H1 (cell line): ENCODE data around the gene WDFY3. TPM values are rescaled to one million over a fixed set of nuclear protein-coding genes. Genes with fewer than 3 reads are reported as not detected.

Experiments
- CTCF ChIA-PET: fragments of 300-600 bp; sonication (Branson Sonifier 250); formaldehyde crosslinking; loops from one replicate; lab custom pipeline; 2021; ENCODE audit not compliant: partially characterized antibody; lab: Charles Lee
- POLR2A ChIA-PET: fragments of 300-600 bp; sonication (Branson Sonifier 250); formaldehyde crosslinking; loops from one replicate; lab custom pipeline; 2021; ENCODE audit warnings: inconsistent platforms; ENCODE audit not compliant: partially characterized antibody; lab: Charles Lee
- DNase-seq, 2 experiments: peaks; one replicate each; pipeline versions ENCODE4 v3.0.0 to v3.0.0-alpha.2; 2010 to 2022; ENCODE audit warnings: low spot score in 2 of 2, low read depth in 1 of 2, mixed read lengths in 1 of 2
- FAIRE-seq: peaks from 2 replicates; lab custom pipeline; 2011; peaks lifted over from hg19 to GRCh38; lab: Jason Lieb, UNC
- H2AFZ ChIP-seq: 2 replicates; pipeline ENCODE4 v1.8.1; 2012; ENCODE audit warnings: low read length, inconsistent platforms
- H2AK5ac ChIP-seq: 2 replicates; pipeline ENCODE4 v1.6.1; 2013; ENCODE audit warnings: low read depth, low read length
- H2BK120ac ChIP-seq: replicated peaks from 2 replicates; pipeline ENCODE3; 2013; ENCODE audit warnings: low read depth, low read length, inconsistent platforms
- H2BK12ac ChIP-seq: 2 replicates; pipeline ENCODE4 v1.6.1; 2013; ENCODE audit warnings: low read depth, low read length
- H2BK15ac ChIP-seq: 2 replicates; pipeline ENCODE4 v1.6.1; 2013; ENCODE audit warnings: low read length
- H2BK20ac ChIP-seq: 2 replicates; pipeline ENCODE4 v1.6.1; 2013; ENCODE audit warnings: low read length
- H2BK5ac ChIP-seq: 2 replicates; pipeline ENCODE4 v1.6.1; 2013; ENCODE audit warnings: low read depth, low read length
- H3K14ac ChIP-seq: 2 replicates; pipeline ENCODE4 v1.6.1; 2013; ENCODE audit warnings: inconsistent platforms; ENCODE audit not compliant: insufficient read length
- H3K18ac ChIP-seq: 2 replicates; pipeline ENCODE4 v1.6.1; 2013; ENCODE audit warnings: low read length; ENCODE audit errors: extremely low read depth
- H3K23ac ChIP-seq: 2 replicates; pipeline ENCODE4 v1.6.1; 2013; ENCODE audit warnings: inconsistent platforms; ENCODE audit not compliant: insufficient read length
- H3K23me2 ChIP-seq: 2 replicates; pipeline ENCODE4 v1.6.1; 2013; ENCODE audit warnings: low read depth, low read length
- H3K27ac ChIP-seq: 2 replicates; pipeline ENCODE4 v1.6.1; 2011; ENCODE audit warnings: low read depth, low read length, inconsistent platforms
- H3K27me3 ChIP-seq, 4 experiments: replicated peaks in 1 of 4; 1 replicate in 1 of 4; 2 replicates in 3 of 4; pipeline versions ENCODE4 v1.6.1 to v1.8.1; 2011 to 2013; ENCODE audit warnings: low read length in 3 of 4, mild to moderate bottlenecking in 3 of 4, inconsistent platforms in 2 of 4, mixed read lengths in 2 of 4, moderate library complexity in 1 of 4; ENCODE audit not compliant: control insufficient read depth in 3 of 4, insufficient read depth in 3 of 4; ENCODE audit errors: extremely low read depth in 1 of 4
- H3K36me3 ChIP-seq, 4 experiments: 2 replicates each; pipeline versions ENCODE4 v1.6.1 to v1.8.1; 2011 to 2013; ENCODE audit warnings: mild to moderate bottlenecking in 4 of 4, low read length in 3 of 4, moderate library complexity in 2 of 4, control low read depth in 1 of 4, inconsistent platforms in 1 of 4; ENCODE audit not compliant: insufficient read depth in 4 of 4, control insufficient read depth in 2 of 4
- H3K4ac ChIP-seq: replicated peaks from 2 replicates; pipeline ENCODE3; 2013; ENCODE audit warnings: low read length, low read depth, mixed read lengths, inconsistent platforms; ENCODE audit not compliant: insufficient read length
- H3K4me1 ChIP-seq, 4 experiments: replicated peaks in 1 of 4; 1 replicate in 1 of 4; 2 replicates in 3 of 4; pipeline versions ENCODE4 v1.6.1 to v1.8.1; 2011 to 2013; ENCODE audit warnings: low read length in 3 of 4, inconsistent platforms in 2 of 4, mixed read lengths in 1 of 4; ENCODE audit not compliant: insufficient read depth in 4 of 4, control insufficient read depth in 3 of 4
- H3K4me2 ChIP-seq, 2 experiments: 2 replicates each; pipeline versions ENCODE4 v1.6.1 to v1.8.1; 2011 to 2013; ENCODE audit warnings: low read depth in 2 of 2, low read length in 2 of 2, control low read depth in 1 of 2, inconsistent platforms in 1 of 2, mild to moderate bottlenecking in 1 of 2; ENCODE audit not compliant: insufficient read depth in 1 of 2
- H3K4me3 ChIP-seq, 4 experiments: fragments of 200-600, 300-600 bp in 1 of 4; sonication (generic), shearing (Covaris generic), sonication (Bioruptor Twin) in 1 of 4; 2 replicates each; pipeline versions ENCODE4 v1.5.1 to v1.8.1; 2011 to 2016; ENCODE audit warnings: low read length in 4 of 4, low read depth in 3 of 4, control low read depth in 2 of 4, inconsistent platforms in 2 of 4, mild to moderate bottlenecking in 2 of 4, mixed read lengths in 1 of 4, moderate library complexity in 1 of 4; ENCODE audit not compliant: insufficient read depth in 2 of 4; ENCODE audit errors: extremely low read depth in 1 of 4
- H3K56ac ChIP-seq: replicated peaks from 2 replicates; pipeline ENCODE3; 2013; ENCODE audit warnings: low read depth, mild to moderate bottlenecking, mixed read lengths, low read length, inconsistent platforms; ENCODE audit not compliant: insufficient read length
- H3K79me1 ChIP-seq: 2 replicates; pipeline ENCODE4 v1.6.1; 2013; ENCODE audit warnings: low read depth, low read length, control low read depth
- H3K79me2 ChIP-seq, 2 experiments: 2 replicates each; pipeline versions ENCODE4 v1.6.1 to v1.8.1; 2012 to 2013; ENCODE audit warnings: low read length in 2 of 2, mild to moderate bottlenecking in 2 of 2, inconsistent platforms in 1 of 2; ENCODE audit not compliant: insufficient read depth in 2 of 2, control insufficient read depth in 1 of 2
- H3K9ac ChIP-seq, 4 experiments: replicated peaks in 1 of 4; 1 replicate in 1 of 4; 2 replicates in 3 of 4; pipeline versions ENCODE4 v1.6.1 to v1.8.1; 2011 to 2013; ENCODE audit warnings: low read depth in 3 of 4, low read length in 3 of 4, control low read depth in 2 of 4, mild to moderate bottlenecking in 2 of 4, moderate library complexity in 2 of 4, inconsistent platforms in 1 of 4; ENCODE audit errors: extremely low read depth in 1 of 4
- H3K9me3 ChIP-seq, 2 experiments: 2 replicates each; pipeline versions ENCODE4 v1.6.1 to v1.8.1; 2012 to 2013; ENCODE audit warnings: mild to moderate bottlenecking in 2 of 2, moderate library complexity in 2 of 2, control low read depth in 1 of 2, inconsistent platforms in 1 of 2, low read depth in 1 of 2, low read length in 1 of 2, mixed read lengths in 1 of 2; ENCODE audit not compliant: insufficient read depth in 2 of 2
- H4K20me1 ChIP-seq, 2 experiments: replicated peaks in 1 of 2; 2 replicates each; pipeline versions ENCODE3 to v1.8.1; 2011 to 2013; ENCODE audit warnings: inconsistent platforms in 2 of 2, low read length in 2 of 2, mild to moderate bottlenecking in 1 of 2; ENCODE audit not compliant: insufficient read depth in 2 of 2, control insufficient read depth in 1 of 2
- H4K5ac ChIP-seq: 2 replicates; pipeline ENCODE4 v1.6.1; 2013; ENCODE audit warnings: low read length, low read depth, mixed read lengths, inconsistent platforms; ENCODE audit not compliant: insufficient read length
- H4K8ac ChIP-seq: 2 replicates; pipeline ENCODE4 v1.8.0; 2013; ENCODE audit warnings: mild to moderate bottlenecking, moderate library complexity, low read length, inconsistent platforms; ENCODE audit not compliant: insufficient read depth; ENCODE audit errors: extremely low read depth
- H4K91ac ChIP-seq: replicated peaks from 2 replicates; pipeline ENCODE3; 2013; ENCODE audit warnings: low read length, mixed read lengths, inconsistent platforms; ENCODE audit not compliant: insufficient read length
- CBX5 ChIP-seq: fragments of 300-800, 300-1000 bp; sonication (generic); IDR thresholded peaks from 2 replicates; pipeline ENCODE4 v1.7.1; 2016; ENCODE audit warnings: antibody characterized with exemption, low read length, low read depth
- GABPA ChIP-seq: IDR thresholded peaks from 2 replicates; pipeline ENCODE4 v1.6.1; 2011; ENCODE audit warnings: mild to moderate bottlenecking, low read length, moderate library complexity, borderline replicate concordance; ENCODE audit not compliant: insufficient read depth
- GTF2F1 ChIP-seq: IDR thresholded peaks from 2 replicates; pipeline ENCODE4 v1.6.1; 2012; ENCODE audit warnings: low read depth, low read length, improper control_type of control experiment, borderline replicate concordance
- HDAC6 ChIP-seq: IDR thresholded peaks from one replicate; pipeline ENCODE4 v1.7.1; 2012; ENCODE audit warnings: low read depth, mild to moderate bottlenecking, inconsistent platforms, low read length, moderate library complexity
- POU5F1 ChIP-seq: IDR thresholded peaks from 2 replicates; pipeline ENCODE4 v1.6.1; 2011; ENCODE audit warnings: low read depth, mild to moderate bottlenecking, low read length, moderate library complexity
- RFX5 ChIP-seq: IDR thresholded peaks from 2 replicates; pipeline ENCODE4 v1.6.1; 2011; ENCODE audit warnings: low read depth, low read length, improper control_type of control experiment, borderline replicate concordance
- SAP30 ChIP-seq: fragments of 300-600 bp; sonication (generic); IDR thresholded peaks from 2 replicates; pipeline ENCODE4 v1.7.1; 2012; ENCODE audit warnings: low read length, moderate library complexity, mild to moderate bottlenecking, inconsistent platforms; ENCODE audit not compliant: insufficient read depth, insufficient replicate concordance
- SP2 ChIP-seq: IDR thresholded peaks from 2 replicates; pipeline ENCODE4 v1.6.1; 2012; ENCODE audit warnings: mild to moderate bottlenecking, low read length, inconsistent platforms
- TAF1 ChIP-seq: IDR thresholded peaks from 2 replicates; pipeline ENCODE4 v1.6.1; 2011; ENCODE audit warnings: mild to moderate bottlenecking, low read depth, low read length
- TBP ChIP-seq: IDR thresholded peaks from 2 replicates; pipeline ENCODE4 v1.6.1; 2011; ENCODE audit warnings: low read depth, low read length, improper control_type of control experiment
- WGBS, 2 experiments: shearing (Covaris generic) in 1 of 2; methylation state at CpG; one replicate each; pipeline versions ENCODE4 v1.1.6 to v1.1.7; 2013 to 2015; ENCODE audit warnings: low lambda C conversion rate in 2 of 2, mixed read lengths in 2 of 2, inconsistent platforms in 1 of 2, low coverage in 1 of 2, missing lambda C conversion rate in 1 of 2; ENCODE audit not compliant: insufficient replicate concordance in 2 of 2, insufficient coverage in 1 of 2, insufficient read length in 1 of 2; ENCODE audit errors: extremely low coverage in 1 of 2, missing lambda C conversion rate in 1 of 2; 5-methylcytosine and 5-hydroxymethylcytosine counted together
- polyA plus RNA-seq, 7 experiments: library from polyadenylated mRNA; depleted of rRNA in 3 of 7; stranded (reverse) in 5 of 7; unstranded in 2 of 7; fragments of >200 nt in 5 of 7; fragments of 200-250 nt in 2 of 7; gene quantifications; 1 replicate in 5 of 7; 2 replicates in 1 of 7; 4 replicates in 1 of 7; pipeline versions ENCODE4 v1.2.1 to v1.2.3, GENCODE V29; 2011 to 2013; ENCODE audit warnings: missing spikeins in 2 of 7, mixed read lengths in 2 of 7
- total RNA-seq: library from RNA; stranded (reverse); fragmentation: NEBNext Ultra II Directional; extraction: Animal tissue kit (Norgen Biotek cat#: 25700); gene quantifications from 2 replicates; pipeline ENCODE4 v1.2.1, GENCODE V29; 2021

WDFY3 gene
- total and polyA plus RNA-seq, 2 of the 8 experiments (the other 6 are each of a cell fraction or from before 2014, with no cell fraction given): 25.6 to 62.4 TPM

- Histone ChIP-seq H2BK5ac (no peak overlapping the region), H3K14ac (no peak overlapping the region), H4K91ac (no peak overlapping the region), H3K79me1 (no peaks in the 10 kb centered on the region), H3K4me2 (no peak overlapping the region), H3K4ac (no peak overlapping the region), H3K9ac (no peak overlapping the region), H2BK20ac (no peak overlapping the region), H2BK12ac (no peak overlapping the region), H4K8ac (no peak overlapping the region), H2AFZ (no peak overlapping the region), H3K36me3 (no peaks in the 10 kb centered on the region; a peak in 2 of 8 replicates), H3K4me3 (no peak overlapping the region), H3K27ac (no peak overlapping the region), H3K18ac (no peak overlapping the region), H2BK120ac (no peak overlapping the region), H3K23me2 (no peaks in the 10 kb centered on the region), H3K27me3 (no peaks in the 10 kb centered on the region; a peak in 1 of 7 replicates), H3K9me3 (no peaks in the 10 kb centered on the region), H4K5ac (no peak overlapping the region), H3K4me1 (no peaks in the 10 kb centered on the region), H4K20me1 (no peaks in the 10 kb centered on the region), H3K56ac (no peak overlapping the region), H3K23ac (no peak overlapping the region), H3K79me2 (no peaks in the 10 kb centered on the region), H2BK15ac (no peak overlapping the region), H2AK5ac (no peak overlapping the region)
- DNase-seq (no peak), FAIRE-seq (no peak)
- WGBS, 2 experiments: 91% methylated on average over 3 of the region's 3 CpGs; no CpG with 5 or more reads in 1 of the 2 experiments
- CTCF ChIA-PET: no interaction called here
- POLR2A ChIA-PET: no interaction called here
- no peak for TF ChIP-seq TAF1
- no peak for TF ChIP-seq SP2
- no peak for TF ChIP-seq GTF2F1
- TF ChIP-seq CBX5: no peak
- no peak for TF ChIP-seq TBP
- no peak for TF ChIP-seq HDAC6
- no peak for TF ChIP-seq POU5F1
- no peak for TF ChIP-seq SAP30
- TF ChIP-seq GABPA: no peak
- no peak for TF ChIP-seq RFX5
Measured at GRCh38 chr4:84631573-84631972, 334.9 kb downstream of the WDFY3 start.
